GM12878 (cell line): ENCODE data around the gene KRTAP5-7. TPM values are rescaled to one million over a fixed set of nuclear protein-coding genes. Genes with fewer than 3 reads are reported as not detected.

Source experiments
- ATAC-seq: fragments of 200-7000 bp; cut with Tn5 transposase; 3 replicates; pipeline ENCODE4 v1.9.1; 2020; ENCODE audit warnings: mild to moderate bottlenecking, moderate library complexity
- BruUV-seq: library from RNA; stranded (reverse); fragments of 400-500 nt; replicated peaks from 2 replicates; lab custom pipeline; 2021; lab: Mats Ljungman, UMichigan
- CTCF ChIA-PET: fragments of 300-600 bp; sonication (Branson Sonifier 250); formaldehyde crosslinking; extraction: SDS; loops from one replicate; lab custom pipeline; 2021; ENCODE audit warnings: inconsistent platforms; lab: Yijun Ruan, JAX
- POLR2A ChIA-PET: fragments of 350-600 bp; formaldehyde crosslinking; extraction: SDS; loops from one replicate; lab custom pipeline; 2021; ENCODE audit warnings: inconsistent platforms; lab: Charles Lee
- RAD21 ChIA-PET: fragments of 300-600 bp; sonication (Branson Sonifier 250); formaldehyde crosslinking; loops from one replicate; lab custom pipeline; 2023; ENCODE audit warnings: antibody characterized with exemption; ENCODE audit not compliant: unreplicated experiment; lab: Charles Lee
- SMC1A ChIA-PET: fragments of 300-600 bp; sonication (Branson Sonifier 250); formaldehyde crosslinking; loops from one replicate; lab custom pipeline; 2023; ENCODE audit not compliant: unreplicated experiment, uncharacterized antibody; lab: Charles Lee
- DNase-seq: peaks from one replicate; pipeline ENCODE4 v3.0.0-alpha.2; 2011; ENCODE audit warnings: low read depth, low spot score
- FAIRE-seq: peaks from 3 replicates; lab custom pipeline; 2011; peaks lifted over from hg19 to GRCh38; lab: Jason Lieb, UNC
- H2AFZ ChIP-seq: 2 replicates; pipeline ENCODE4 v1.6.0; 2011; ENCODE audit warnings: low read depth, low read length, control low read depth; ENCODE audit not compliant: control insufficient read depth
- H3K27ac ChIP-seq: 2 replicates; pipeline ENCODE4 v1.5.1; 2011; ENCODE audit warnings: control low read depth; ENCODE audit not compliant: control insufficient read depth, insufficient read depth
- H3K27me3 ChIP-seq, 2 experiments: replicated peaks in 1 of 2; 2 replicates each; pipeline versions ENCODE4 v1.6.0 to v1.6.1; 2011; ENCODE audit warnings: low read length in 1 of 2; ENCODE audit not compliant: control insufficient read depth in 2 of 2, insufficient read depth in 2 of 2
- H3K36me3 ChIP-seq, 2 experiments: 2 replicates each; pipeline ENCODE4 v1.5.1; 2011; ENCODE audit warnings: low read length in 1 of 2; ENCODE audit not compliant: control insufficient read depth in 2 of 2, insufficient read depth in 2 of 2
- H3K4me1 ChIP-seq: 2 replicates; pipeline ENCODE4 v1.6.1; 2011; ENCODE audit warnings: mild to moderate bottlenecking, low read length, moderate library complexity, mixed read lengths; ENCODE audit not compliant: control insufficient read depth, insufficient read depth
- H3K4me2 ChIP-seq: 2 replicates; pipeline ENCODE4 v1.6.0; 2011; ENCODE audit warnings: control low read depth; ENCODE audit not compliant: control insufficient read depth, insufficient read depth
- H3K4me3 ChIP-seq: fragments of 200-600 bp; sonication (generic); 2 replicates; pipeline ENCODE4 v1.5.1; 2016
- H3K79me2 ChIP-seq: 2 replicates; pipeline ENCODE4 v1.6.0; 2011; ENCODE audit warnings: low read length; ENCODE audit not compliant: control insufficient read depth, insufficient read depth
- H3K9ac ChIP-seq: 2 replicates; pipeline ENCODE4 v1.8.0; 2011; ENCODE audit warnings: low read length, control low read depth, mixed read lengths; ENCODE audit not compliant: control insufficient read depth, insufficient read depth
- H3K9me3 ChIP-seq: replicated peaks from 3 replicates; pipeline ENCODE4 v1.5.1; 2011; ENCODE audit warnings: mild to moderate bottlenecking, low read length; ENCODE audit not compliant: control insufficient read depth, insufficient read depth
- H4K20me1 ChIP-seq: 2 replicates; pipeline ENCODE4 v1.6.0; 2011; ENCODE audit not compliant: control insufficient read depth, insufficient read depth
- BHLHE40 ChIP-seq, 2 experiments: fragments of 450-650 bp in 1 of 2; IDR thresholded peaks; 2 replicates each; pipeline ENCODE4 v1.6.1; 2011 to 2017; ENCODE audit warnings: low read depth in 2 of 2, borderline replicate concordance in 1 of 2, improper control_type of control experiment in 1 of 2, low read length in 1 of 2, mild to moderate bottlenecking in 1 of 2
- FOXM1 ChIP-seq: IDR thresholded peaks from 2 replicates; pipeline ENCODE4 v1.6.1; 2012; ENCODE audit warnings: low read depth, mild to moderate bottlenecking, inconsistent platforms, low read length, moderate library complexity
- POLR2AphosphoS5 ChIP-seq: IDR thresholded peaks from 2 replicates; pipeline ENCODE4 v1.6.1; 2011; ENCODE audit warnings: mild to moderate bottlenecking, low read length, inconsistent platforms
- ZNF622 ChIP-seq: fragments of 450-650 bp; IDR thresholded peaks from 2 replicates; pipeline ENCODE4 v1.6.1; 2017; ENCODE audit warnings: mild to moderate bottlenecking, inconsistent platforms
- WGBS: methylation state at CpG from one replicate; pipeline ENCODE4 v1.1.6; 2016; ENCODE audit warnings: low lambda C conversion rate; ENCODE audit not compliant: insufficient replicate concordance, insufficient coverage; ENCODE audit errors: missing lambda C conversion rate; 5-methylcytosine and 5-hydroxymethylcytosine counted together
- in situ Hi-C: fragments of 300-500 bp; cut with MboI; formaldehyde crosslinking; loops from 9 replicates; pipeline ENCODE4 v1.14.3; 2018; ENCODE audit warnings: mixed read lengths
- intact Hi-C: fragments of 100-400 bp; cut with micrococcal nuclease; formaldehyde crosslinking; loops from one replicate; pipeline ENCODE4 v1.14.2; 2022; ENCODE audit not compliant: unreplicated experiment
- polyA plus RNA-seq, 11 experiments: library from polyadenylated mRNA; depleted of rRNA in 4 of 11; unstranded in 6 of 11; stranded (reverse) in 5 of 11; fragments of >200 nt; fragmentation: Nextera tagmentation in 4 of 11; fragmentation: Illumina TruSeq in 1 of 11; extraction: Ambion mirVana in 4 of 11; extraction: Trizol in 1 of 11; gene quantifications; 1 replicate in 1 of 11; 2 replicates in 10 of 11; pipeline versions ENCODE4 v1.2.1 to v1.2.3, GENCODE V29; 2011 to 2016; ENCODE audit warnings: inconsistent platforms in 2 of 11, missing spikeins in 2 of 11, low read depth in 1 of 11
- total RNA-seq, 4 experiments: library from RNA; depleted of rRNA in 3 of 4; stranded (reverse); fragments of >200 nt in 3 of 4; fragmentation: Illumina TruSeq in 1 of 4; extraction: Trizol in 1 of 4; gene quantifications; 2 replicates each; pipeline versions ENCODE4 v1.2.1 to v1.2.3, GENCODE V29; 2013 to 2021

The KRTAP5-7 gene
- total and polyA plus RNA-seq, 10 of the 15 experiments (the other 5 are each of a cell fraction or from before 2014, with no cell fraction given): 0.07 to 0.23 (median 0.19) TPM; not detected in 6

DNA sequence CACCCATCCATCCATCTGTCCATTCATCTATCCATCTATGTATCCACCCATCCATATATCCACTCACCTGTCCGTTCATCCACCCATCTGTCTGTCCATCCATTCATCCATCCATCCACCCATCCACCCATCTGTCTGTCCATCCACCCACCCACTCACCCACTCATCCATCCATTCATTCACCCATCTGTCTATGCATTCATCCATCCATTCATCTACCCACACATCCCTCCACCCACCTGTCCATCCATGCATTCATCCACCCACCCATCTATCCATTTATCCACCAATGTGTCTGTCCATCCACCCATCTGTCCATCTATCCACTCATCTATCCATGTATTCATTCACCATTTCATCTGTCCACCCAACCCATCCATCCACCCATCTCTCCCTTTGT is 40.7 kb upstream of the KRTAP5-7 start (continued):
- no peak for TF ChIP-seq FOXM1

DNA sequence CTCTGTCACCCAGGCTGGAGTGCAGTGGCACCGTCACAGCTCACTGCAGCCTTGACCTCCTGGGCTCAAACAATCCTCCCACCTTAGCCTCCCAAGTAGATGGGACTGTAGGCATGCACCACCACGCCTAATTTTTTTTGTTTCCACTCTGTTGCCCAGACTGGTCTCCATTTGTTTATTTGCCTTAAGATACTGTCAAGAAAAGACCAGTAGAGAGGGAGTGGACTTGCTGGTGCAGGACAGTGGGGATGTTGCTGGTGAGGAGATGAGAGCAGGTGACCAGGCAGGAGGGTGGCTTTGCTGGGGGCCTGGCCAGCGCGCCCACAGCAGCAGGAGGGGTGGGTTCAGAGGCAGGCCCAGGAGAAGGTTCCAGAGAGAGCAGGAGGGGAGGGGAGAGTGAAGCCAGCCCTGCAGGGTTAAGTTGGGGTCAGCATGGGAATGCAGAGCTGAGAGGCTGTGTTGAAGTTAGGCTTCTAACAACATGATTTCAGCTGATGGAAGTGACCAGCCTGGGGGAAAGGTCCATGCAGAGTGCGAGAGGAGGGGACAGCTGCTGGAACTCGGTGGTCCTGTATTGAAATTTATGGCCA is 38.3 kb upstream of the KRTAP5-7 start:
- ChIA-PET RAD21 (interaction anchor here (0.6 kb wide), 1 partner anchor 64 kb away, joined by 3 read pairs; no protein-coding TSS in a partner anchor), POLR2A (interaction anchor here (1.0 to 1.7 kb wide), 4 partner anchors 36 to 54 kb away, joined by 3 to 6 read pairs (median 4); partner anchors contain the start of genes DHCR7 and NADSYN1), CTCF (interaction anchor here (0.8 to 1.6 kb wide), 2 partner anchors 11 to 92 kb away, joined by 3 to 6 read pairs; no protein-coding TSS in a partner anchor), SMC1A (interaction anchor here (1.0 to 1.4 kb wide), 2 partner anchors 38 to 74 kb away, joined by 3 to 6 read pairs; no protein-coding TSS in a partner anchor)
- in situ Hi-C loops: no loop called here
- no peak for DNase-seq
- intact Hi-C loops: loop anchor here (1.0 kb wide), 1 partner anchor 52 kb away; no protein-coding TSS in a partner anchor
- 47% methylated on average over 6 of the region's 6 CpGs for WGBS
- Histone ChIP-seq H2AFZ (no peak overlapping the region), H3K9me3 (no peaks in the 10 kb centered on the region), H3K4me2 (no peak overlapping the region; the same call in 1 of the 2 replicates), H3K4me1 (peaks cover 11% of the 10 kb centered on the region), H3K4me3 (no peak overlapping the region), H3K27ac (peak overlapping the region; percentile 74), H3K79me2 (no peaks in the 10 kb centered on the region), H4K20me1 (no peaks in the 10 kb centered on the region), H3K36me3 (peaks cover 18 to 30% of the 10 kb centered on the region in 2 experiments; a peak in 3 of 4 replicates), H3K9ac (no peak overlapping the region), H3K27me3 (no peaks in the 10 kb centered on the region)
- FAIRE-seq: no peak
- BruUV-seq: no TSS peak
- ATAC-seq: peak; percentile 42
- TF ChIP-seq POLR2AphosphoS5 (0 out of 2 replicates have a peak, but pooled peaks have one; percentile 10), ZNF622 (no peak), BHLHE40 (IDR thresholded peaks at IDR 0.05; ENCODE audit: borderline replicate concordance in 1 of 2, low read depth in 2 of 2, low read length in 1 of 2) (no peak)
